ENCODE results near the gene THSD4.
"Not testable (repeated sequence)": the region's sequence is repeated elsewhere in the genome, so short reads cannot be mapped to it uniquely, and the experiment has no call there.

The THSD4 gene

DNA sequence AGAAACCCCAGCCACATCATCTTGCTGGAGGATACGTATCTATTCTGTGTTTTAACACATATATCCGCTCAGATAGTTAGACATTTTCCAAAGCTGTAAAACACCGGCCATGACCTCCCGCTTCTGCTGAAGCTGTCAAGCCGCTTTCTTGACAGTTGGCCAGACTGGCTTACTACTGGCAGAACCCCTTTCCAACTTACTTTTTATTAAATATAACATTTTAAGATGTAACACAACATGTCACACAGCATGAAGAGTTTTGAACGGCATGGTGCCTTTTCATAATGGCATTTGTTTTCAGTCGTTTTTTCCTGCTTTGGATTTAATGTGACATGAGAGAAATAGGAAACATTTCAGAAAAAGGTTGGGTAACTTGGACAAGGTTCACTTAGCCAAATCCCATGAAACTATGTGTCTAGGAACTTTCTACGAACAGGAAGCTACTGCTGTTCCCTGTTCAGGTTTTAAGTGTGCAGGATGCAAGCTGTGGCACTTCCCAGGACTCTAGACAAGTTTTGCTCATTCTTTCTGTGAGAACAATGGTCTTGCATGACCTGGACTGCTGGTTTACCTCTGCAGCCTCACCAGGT, 281.4 kb downstream of the THSD4 start:
- no peak for DNase-seq

DNA sequence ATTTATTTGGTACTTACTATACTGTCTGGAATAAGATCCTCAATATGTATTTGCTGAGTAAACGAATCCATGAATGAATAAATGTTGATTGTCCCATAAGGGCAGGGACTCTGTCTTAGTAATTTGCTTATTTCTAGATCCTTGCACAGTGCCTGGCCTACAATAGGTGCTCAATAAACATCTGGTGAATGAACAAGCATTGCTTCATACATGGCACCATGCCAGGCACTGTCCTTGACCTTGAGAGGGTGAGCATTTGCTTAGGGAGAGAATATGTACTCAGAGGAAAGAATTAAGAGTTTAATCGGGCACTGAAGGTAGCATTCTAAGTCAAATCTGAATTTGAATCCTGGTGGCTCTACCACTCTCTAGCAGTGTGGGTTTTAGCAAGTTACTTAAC, 282.1 kb downstream of the THSD4 start:
- DNase-seq, result no peak

DNA sequence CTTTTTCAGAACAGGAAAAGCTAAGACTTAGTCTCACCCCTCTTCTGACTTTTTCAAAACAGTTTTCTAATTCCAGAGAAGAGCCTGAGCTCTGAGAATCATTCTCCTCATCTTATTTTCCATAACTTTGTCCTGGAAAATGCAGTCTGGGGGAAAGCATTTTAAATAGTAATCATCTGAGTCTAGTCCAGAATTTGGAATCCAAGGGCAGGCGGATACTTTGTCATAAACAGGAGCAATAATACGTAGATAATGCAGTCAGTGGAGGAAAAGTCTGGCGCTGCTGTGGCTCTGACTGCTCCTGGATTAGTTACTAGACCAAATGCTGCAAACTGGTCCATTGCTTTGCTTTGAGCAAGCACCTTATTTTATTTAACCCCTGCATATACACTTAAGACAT, 285.0 kb downstream of the THSD4 start:
- DNase-seq, result no peak

DNA sequence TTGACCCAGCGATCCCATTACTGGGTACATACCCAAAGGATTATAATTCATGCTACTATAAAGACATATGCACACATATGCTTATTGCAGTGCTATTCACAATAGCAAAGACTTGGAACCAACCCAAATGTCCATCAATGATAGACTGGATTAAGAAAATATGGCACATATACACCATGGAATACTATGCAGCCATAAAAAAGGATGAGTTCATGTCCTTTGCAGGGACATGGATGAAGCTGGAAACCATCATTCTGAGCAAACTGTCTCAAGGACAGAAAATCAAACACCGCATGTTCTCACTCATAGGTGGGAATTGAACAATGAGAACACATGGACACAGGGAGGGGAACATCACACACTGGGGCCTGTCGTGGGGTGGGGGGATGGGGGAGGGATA, 286.5 kb downstream of the THSD4 start:
- DNase-seq, result not testable (repeated sequence)

DNA sequence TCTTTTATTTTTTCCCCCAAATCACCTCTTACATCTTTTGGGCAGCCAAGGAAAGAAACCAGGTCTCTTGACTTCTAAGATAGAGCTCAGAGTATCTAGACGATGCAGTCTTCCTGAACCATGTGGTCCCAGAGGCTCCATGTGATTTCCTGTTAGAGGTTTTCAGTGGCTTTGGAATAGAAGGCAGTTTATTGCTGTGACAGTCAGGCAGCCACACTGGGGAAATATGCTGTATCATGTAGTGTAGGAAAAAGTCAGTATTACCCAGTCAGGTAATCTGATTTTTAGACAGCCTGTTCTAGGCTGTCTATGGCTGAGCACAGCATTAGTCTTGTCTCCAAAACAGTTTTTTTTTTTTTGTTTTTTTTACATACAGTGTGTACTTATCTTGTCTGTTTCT, 294.3 kb downstream of the THSD4 start:
- DNase-seq, result no peak

DNA sequence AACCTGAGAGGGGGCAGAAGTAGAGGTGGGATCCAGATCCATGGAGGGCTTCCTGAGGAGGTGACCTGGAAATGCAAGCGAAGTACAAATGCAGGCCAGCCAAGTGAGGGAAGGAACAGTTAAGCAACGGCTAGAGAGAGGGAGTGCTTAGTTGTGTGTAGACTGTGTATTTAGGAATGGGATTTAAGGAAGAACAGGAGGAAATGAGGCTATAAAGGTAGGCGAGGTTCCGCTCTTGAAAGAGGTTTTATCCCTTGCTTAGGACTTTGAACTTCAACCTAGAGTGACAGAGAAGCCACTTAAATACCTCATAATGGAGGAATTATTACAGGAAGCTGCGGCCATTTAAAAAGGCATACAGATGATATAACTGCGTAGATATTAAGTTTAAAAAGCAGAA, 295.1 kb downstream of the THSD4 start:
- no peak for DNase-seq

DNA sequence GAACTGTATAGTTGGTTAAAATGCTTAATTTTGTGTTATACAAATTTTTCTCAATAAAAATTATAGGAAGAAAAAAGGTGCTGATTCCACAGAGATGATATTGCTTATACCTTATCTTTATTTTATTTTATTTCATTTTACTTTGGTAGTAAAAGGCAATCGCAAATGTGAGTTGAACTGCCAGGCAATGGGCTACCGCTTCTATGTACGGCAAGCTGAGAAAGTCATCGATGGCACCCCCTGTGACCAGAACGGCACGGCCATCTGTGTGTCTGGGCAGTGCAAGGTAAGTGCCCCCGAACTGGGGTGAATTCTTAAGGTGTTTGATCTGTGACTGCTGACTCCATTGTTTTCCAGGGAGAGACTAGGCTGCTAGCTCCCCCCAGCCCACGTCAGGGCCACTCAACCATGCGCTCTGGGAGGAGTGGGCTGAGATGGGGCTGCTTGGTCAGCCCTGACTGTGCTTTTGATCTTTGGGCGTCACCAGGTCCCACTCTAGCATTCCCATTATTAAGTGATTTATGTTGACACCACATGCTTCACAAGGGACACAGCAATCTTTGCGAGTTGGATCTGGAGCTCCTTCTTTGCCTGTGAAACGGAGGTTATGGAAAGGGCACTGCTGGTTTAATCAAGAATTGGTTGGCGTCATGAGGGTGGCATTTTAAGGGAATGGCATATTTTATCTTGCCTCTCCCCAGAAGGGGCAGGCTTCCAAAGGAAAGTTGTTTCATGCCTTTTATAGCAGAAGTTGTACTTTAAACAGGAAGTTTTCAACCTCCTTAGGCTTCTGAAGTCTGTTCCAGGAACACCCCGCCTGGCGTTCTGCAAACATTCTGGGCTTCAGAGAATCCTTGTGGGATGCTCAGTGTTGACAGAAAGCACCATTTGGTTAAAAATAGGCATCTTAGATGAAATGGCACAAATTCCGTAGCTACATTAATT, 296.5 kb downstream of the THSD4 start:
- DNase-seq, result no peak

DNA sequence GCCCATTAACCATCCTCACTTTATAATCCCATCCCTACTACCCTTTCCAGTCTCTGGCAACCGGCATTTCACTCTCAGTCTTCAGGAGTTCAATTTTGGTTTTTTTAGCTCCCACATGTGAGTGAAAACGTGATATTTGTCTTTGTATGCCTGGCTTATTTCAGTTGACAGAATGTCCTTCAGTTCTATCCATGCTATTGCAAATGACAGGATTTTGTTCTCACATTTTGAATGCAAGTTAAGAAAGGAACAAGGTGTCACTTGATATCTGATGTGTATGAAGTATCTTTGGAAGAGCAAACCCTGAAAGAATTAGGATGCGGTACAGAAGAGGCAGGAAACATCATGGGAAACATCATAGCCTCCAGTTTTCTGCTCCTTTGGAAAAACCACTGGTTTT, 298.1 kb downstream of the THSD4 start:
- no peak for DNase-seq

DNA sequence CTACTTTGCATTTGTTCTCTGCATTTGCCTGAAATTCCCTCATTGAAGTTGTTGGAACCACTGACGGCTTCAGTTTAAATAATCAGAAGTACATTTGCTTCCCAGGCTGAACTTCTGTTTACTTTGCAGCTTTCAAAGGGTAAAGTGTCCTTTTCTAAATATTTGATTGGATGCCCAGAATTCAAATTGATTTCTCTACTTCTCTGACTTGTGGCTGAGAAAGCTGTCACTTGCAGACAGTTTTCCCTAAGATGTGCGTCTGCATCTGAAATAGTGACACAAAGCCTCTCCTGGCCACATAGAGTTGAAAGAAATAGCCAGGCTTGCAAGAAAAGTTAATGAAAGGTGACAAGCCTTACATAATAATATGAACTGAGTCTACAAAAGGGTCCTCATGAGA, 299.6 kb downstream of the THSD4 start:
- no peak for DNase-seq

DNA sequence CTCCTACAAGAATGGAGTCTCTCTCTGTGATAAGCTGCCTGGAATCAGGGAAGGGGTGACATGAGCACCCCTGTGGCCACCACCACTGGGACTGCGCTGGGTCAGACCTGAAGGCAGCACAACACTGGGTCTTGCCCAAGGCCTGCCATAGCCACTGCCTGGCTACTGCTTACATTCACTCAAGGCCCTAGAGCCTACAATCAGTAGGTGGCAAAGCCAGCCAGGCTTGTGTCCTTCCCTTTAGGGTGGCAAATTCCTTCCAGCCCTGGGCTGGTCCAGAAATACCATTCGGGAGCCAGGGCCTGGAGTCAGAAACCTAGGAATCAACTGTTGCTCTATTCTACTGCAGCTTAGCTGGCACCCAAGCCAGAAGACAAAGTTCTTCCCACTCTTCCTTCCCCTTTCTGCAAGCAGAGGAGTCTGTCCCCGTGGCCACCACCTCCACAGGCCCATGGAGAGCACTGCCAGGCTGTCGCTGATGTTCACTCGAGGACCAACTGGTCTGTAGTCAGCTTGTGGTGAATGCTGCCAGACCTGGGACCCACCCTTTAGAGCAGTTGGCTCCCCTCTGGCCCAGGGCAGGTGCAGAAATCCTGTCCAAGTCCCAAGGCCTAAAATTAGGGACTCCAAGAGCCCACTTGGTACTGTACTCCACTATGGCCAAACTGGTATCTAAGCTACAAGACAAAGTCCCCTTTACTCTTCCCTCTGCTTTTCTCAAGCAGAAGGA, 307.4 kb downstream of the THSD4 start:
- DNase-seq, result no peak

DNA sequence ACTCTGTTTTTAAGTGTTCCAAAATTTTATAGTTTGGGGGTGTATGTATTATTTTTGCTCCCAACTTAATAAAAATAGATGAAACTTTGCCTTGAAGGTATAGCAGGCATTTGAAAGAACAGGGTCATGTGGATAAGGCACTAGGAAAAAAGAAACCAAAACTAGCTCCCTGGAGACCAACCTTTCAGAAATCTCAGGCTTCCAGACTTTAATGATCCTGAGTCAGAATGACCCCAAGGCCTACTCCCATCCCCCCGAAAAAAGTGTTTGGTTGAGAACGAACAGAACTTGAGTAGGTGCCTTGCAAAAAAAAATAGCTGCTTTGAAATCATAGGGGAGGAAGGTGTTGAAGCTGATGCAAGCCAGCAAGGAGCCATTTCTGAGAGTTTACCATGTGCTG, 309.5 kb downstream of the THSD4 start:
- DNase-seq, result no peak

DNA sequence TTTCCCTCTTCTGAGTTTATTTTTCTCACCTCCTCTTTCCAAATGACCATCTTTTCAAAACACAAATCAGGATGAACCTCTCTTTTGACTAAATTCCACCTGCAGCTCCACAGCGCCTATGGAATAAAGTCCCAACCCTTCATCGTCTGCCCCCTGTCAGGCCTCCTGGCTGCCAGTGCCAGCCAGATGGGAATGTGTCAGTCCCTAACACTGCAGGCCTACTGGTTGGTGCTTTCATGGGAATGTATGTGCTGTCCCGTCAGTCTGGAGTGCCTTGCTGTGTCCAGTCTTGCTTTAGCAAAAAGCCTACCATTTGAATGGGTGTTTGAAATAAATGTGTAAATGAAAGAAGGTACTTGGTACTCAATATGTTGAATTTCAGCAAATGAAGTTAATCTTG, 310.1 kb downstream of the THSD4 start:
- no peak for DNase-seq

DNA sequence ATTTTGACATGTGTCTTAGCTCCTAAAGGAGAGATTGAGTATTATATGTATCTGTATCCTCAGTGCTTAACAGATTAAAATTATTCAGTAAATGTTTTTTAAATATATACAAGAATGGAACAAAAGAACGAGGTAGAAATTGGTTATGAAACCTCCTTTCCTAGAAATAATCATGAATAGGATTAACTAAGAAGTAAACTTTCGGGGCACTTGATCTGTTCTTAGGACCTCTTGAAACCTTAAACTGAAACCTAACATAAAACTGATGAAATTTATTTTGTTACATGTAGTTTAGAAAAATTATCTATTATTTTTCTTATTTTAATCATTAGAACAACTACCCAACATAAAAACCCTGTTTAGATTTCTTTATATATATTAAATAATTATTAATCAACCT, 311.5 kb downstream of the THSD4 start:
- no peak for DNase-seq

DNA sequence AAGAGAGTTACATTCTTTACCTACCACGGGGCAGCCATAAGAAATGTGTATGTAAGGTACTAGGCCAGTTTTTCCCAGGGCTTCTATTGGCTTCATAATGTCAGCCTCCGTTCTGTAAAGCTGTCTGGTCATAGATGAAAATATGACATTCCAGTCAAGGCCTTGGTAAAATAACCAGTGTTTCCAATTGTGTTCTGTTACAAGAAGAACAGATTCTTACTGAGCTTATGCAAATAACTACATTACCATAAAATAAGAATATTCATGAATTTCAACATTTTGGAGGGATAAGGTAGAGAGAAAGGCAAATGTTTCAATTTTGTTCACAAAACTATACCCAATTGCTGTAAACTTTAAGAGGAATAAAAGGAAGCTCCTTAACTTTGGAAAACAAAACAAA, 315.5 kb downstream of the THSD4 start:
- no peak for DNase-seq

DNA sequence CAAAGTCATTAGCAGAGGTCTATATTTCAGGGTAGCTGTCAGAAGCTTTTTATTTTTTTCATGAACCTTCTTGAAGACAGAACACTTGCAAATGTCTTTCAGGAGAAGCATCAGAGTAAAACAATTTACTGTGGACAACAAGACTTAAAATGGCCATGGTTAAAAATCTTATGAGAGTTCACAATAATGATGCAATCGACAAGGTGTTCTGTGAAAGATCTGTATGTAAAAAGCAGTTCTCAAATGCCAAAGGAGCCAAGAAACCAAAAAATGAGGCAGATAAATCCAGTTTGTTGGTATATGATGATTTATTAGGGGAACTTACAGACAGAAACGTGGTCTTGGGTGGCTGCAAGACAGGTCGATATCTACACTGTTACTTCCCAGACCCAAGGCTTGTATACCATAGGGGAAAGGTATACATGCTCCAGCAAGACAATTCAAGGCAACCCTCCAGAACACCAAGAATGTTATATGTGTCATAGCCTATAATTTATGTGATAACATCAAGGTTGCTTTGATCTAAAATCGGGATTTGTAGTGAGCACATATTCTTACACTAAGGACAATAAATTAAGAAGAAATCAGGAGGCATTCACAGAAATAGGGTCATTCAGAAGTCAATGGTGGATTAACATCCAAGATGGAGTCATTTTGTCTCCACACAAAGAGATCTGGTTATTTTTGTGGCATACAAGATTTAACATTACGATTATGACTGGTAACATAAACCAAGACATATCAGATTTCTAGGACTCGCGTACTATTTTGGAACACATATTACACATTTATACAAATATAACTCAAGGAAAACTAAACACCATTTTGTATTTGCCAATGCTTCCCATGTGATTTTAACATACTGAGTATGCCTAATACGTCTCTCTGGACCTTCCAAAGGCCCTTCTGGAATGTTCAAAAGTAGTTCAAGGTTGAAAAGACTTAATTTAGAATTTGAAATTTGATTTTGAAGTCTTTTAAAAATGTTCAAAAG, 316.4 kb downstream of the THSD4 start:
- no peak for DNase-seq

DNA sequence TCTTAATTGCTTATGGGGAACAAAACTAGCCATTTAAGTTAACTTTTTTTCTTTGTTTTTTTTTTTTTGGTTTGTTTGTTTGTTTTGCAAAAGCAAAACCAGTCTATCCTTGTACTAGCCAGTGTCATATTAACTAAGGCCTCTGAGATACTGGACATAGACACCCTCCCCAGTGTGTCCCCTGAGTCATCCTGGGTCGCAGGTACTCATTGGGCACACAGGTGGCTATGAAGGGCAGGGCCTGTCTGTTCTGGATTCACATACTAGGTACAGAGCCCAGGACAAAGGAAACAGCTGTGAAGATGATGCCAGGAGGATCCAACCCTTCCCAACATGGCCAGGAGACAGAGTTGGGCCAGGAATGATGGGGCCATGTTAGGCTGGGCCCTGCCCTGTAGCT, 318.1 kb downstream of the THSD4 start:
- no peak for DNase-seq

DNA sequence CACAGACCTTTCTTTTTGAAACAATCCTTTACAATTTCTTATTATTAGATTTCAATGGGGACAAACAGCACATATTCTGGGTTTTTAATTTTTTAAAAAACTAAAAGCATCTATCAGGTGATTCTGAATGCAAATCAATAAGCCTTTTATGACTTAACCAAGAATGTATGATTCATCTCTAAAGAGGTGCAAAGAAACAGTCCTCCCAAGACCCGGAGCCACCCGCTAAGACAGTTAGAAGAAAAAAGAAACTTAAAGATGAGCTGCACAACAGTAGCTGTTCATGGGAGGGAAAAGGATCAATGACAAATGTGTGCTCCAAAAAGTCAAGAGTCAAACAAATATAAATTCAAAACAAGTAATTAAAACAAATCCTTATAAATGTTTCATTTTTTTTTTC, 319.5 kb downstream of the THSD4 start:
- DNase-seq, result no peak

DNA sequence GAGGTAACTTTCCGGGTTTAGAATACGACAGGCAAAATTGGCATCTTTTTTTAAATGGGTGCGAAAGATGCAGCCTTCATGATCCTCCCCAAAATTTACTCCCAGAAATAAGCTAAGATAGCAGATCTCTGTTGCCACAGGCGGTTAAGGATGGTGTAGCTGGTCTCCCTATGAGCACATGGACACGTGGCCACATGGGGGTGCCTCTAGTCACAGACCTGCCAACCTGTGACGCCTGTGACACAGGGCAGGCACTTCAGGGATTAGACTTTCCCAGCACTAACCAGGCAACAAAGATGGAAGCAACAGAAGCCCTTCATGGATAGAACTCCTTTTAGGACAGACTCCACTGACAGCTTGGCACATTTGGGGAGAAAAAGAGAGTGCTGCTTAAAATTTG, 320.3 kb downstream of the THSD4 start:
- no peak for DNase-seq

DNA sequence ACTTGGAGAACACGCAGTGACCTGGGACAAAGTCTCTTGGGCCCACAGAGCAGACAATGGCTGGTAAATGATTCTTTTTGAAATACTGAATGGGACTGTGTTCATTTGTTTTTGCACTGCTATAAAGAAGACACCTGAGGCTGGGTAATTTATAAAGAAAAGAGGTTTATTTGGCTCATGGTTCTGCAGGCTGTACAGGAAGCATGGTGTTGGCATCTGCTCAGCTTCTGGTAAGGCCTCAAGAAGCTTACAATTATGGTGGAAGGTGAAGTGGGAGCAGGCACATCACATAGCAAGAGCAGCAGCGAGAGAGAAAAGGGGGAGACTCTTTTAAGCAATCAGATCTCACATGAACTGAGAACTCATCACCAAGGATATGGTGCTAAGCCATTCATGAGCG, 321.6 kb downstream of the THSD4 start:
- no peak for DNase-seq

DNA sequence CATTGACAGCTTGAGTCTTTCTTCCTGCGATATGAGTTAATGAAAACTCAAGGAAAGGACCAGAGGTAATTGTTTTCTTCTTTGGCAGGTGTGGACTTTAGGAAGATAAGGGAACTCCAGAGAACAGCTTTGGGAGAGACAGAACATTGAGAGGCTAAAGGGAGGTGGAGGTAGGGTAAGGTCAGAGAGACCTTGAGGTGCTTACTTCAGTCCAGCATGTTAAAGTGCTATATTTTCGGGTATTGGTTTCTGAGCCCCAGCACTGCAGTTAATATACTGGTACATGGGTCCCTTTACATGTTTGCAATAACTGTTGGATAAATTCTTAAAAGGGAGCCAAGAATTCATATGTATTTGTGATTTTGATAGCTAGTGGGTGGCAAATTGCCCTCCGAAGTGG, 322.1 kb downstream of the THSD4 start:
- no peak for DNase-seq

DNA sequence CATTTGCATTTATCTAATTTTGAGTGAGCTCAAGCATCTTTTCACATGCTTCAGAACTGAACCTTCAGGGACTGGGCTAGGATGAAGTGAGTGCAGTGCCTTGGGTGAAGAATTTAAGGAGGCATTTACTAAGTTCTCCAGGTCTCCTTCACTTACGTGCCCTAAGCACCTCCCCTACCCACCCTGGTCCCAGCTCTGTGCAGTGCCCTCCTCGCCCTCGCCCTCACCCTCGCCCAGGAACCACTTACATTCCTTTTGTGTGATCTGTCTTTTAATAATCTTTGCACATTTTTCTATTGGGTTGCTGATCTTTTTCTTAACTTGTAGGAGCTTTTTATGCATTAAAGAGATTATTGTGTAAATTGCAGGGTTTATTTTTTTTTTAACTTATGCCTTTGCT, 322.6 kb downstream of the THSD4 start:
- no peak for DNase-seq

DNA sequence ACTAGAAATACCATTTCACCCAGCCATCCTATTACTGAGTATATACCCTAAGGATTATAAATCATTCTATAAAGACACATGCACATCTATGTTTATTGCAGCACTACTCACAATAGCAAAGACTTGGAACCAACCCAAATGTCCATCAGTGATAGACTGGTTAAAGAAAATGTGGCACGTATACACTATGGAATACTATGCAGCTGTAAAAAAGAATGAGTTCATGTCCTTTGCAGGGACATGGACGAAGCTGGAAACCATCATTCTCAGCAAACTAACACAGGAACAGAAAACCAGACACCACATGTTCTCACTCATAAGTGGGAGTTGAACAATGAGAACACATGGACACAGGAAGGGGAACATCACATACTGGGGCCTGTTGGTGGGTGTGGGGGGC, 324.2 kb downstream of the THSD4 start:
- not testable (repeated sequence) for DNase-seq
